NCI-H1694 treated with DMSO at 0.1 percent for 48 hours (cell line): Measurements from ENCODE around the gene ATP6V1F.

ENCODE experiments used
- DNase-seq: peaks from one replicate; lab custom pipeline; 2025; lab: John Stamatoyannopoulos, UW

Gene ATP6V1F, protein sequence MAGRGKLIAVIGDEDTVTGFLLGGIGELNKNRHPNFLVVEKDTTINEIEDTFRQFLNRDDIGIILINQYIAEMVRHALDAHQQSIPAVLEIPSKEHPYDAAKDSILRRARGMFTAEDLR

DNA sequence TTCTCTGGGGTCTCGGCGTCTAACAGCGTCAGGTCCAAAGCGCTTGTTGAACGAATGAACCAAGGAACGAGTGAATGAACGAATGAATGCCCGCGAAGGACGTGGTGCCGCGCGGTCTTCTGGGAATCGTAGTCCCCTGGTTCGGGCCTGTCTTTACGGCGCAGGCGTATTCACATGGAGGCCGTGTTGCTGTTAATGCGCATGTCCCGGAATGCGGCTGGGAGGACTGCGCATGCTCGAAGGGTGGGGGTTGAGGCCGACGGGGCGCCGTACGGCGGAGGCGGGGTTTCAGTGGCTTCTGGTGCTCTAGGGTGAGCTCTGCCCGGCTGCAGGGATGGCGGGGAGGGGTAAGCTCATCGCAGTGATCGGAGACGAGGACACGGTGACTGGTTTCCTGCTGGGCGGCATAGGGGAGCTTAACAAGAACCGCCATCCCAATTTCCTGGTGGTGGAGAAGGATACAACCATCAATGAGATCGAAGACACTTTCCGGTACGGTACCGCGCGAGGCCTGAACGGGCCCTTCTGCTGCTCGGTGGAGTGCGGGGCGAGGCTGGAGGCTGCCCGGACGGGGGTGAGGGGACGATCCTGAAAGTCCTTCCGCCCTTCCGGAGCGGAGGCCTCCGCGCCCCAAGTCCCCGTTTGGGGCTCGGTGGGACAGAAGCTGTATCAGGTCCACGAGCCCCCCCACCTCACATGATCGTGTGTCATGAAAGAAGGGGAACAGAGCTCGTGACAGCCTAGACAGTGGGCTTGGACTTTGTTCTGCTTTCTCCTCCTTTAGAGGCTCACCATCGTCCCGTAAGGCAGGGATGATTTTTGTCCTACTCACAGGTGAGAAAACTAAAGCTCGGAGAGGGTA lies at the start of gene ATP6V1F:
Gene ATP6V1F (plus strand): TSS at position 286 of the 862 bp plus-strand sequence. CDS start 49 bp downstream, at position 335.
- DNase-seq: peak; percentile 98

DNA sequence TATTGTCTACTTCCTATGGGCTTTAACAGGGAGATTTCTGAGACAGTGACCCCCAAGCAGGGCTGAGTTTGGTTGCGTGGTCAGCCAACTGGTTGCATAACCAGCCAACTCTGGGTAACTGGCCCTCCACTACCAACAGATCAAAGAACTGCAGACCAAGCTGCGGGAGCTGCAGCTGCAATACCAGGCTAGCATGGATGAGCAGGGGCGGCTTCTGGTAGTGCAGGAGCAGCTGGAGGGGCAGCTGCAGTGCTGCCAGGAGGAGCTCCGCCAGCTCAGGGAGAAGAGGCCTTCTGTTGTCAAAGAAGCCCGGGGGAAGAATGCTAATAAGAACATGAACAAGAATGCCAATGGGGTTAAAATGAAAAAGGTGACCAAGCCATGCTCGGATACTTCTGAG lies 48.2 kb upstream of the ATP6V1F start:
- DNase-seq: peak; percentile 34

DNA sequence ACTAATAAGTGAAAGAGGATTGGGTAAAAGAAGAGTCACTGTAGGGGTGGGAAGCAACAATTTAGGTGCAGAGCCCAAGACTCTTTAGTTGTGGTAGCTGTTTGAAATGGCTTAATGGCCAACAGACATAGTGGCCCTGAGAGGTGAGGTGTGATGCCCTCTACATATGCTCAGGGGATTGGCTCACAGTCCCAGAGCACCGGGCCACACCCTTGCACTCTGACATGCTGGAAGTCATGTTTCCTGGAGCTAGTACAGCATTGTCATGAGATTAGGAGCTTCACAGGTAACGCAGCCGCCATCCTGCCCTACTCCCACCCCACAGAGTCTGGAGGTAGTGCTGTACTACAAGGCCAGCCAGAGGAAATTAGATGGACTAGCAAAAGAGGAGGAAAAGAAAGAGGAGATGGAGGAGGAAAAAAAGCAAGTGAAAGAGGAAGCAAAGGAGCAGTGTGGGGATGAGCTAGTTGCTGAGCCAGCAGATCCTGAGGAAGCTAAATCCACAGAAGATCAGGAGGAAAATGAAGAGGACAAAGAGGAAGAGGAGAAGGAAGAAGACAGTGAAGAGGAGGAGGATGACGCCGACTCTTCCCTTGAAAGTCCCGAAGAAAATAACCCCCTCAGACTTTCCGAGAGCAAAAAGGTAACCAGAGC lies 47.2 kb upstream of the ATP6V1F start:
- DNase-seq: no peak

DNA sequence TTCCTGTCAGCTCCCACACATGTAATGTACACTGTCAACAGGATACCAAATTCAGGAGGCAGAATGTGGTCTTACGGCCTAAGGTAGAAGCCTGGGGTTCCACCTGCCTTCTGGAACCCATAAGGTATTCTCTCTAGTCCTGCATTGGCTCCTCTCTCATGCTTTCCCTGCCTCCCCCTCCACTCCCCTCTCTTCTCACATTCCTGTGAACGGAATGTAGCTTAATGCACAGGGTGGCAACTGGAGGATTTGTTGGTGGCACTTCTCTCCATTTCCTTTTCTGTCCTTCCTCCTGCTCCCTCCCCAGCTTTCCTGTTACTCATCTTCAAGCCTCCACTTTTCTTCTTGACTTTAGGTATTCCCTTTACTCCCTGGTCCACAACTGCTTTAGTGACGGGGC lies 44.0 kb upstream of the ATP6V1F start:
- DNase-seq: no peak

DNA sequence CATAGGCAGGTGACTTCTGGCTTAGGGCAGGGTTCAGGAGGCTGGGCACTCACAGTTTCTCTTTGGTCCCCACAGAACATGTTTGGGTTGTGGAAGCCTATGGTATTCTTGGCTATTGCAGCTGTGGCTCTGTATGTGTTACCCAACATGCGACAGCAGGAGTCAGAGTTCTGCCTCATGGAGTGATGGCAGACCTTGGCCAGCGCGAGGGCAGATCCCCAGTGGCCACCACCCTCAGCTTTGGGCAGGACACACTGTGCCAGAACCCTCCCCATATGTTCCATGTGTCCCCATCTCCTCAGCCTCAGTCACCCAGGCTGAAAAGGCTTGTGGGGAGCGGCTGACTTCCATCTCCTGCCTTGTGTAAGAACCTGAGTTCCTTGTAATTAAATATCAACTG lies 40.9 kb upstream of the ATP6V1F start:
- no peak for DNase-seq

DNA sequence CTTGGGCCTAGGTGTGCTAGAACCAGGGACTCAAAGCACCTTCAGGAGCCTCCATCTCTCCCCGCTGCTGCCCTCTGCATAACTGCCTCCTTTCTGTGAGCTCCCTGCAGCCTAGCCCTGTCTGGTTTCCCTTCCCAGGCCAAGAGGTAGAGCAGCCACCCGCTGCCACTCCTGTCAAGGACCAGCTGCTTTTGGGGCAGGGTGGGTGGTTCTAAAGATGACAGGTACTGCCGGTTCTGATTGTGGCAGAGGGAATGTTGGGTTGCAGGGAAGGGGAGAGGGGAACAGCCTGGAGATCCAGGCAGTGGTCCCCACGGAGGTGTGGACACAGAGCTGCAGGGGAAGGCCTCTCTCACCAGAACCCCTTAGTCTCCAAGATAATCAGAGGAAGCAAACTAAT lies 36.1 kb upstream of the ATP6V1F start:
- DNase-seq: no peak

DNA sequence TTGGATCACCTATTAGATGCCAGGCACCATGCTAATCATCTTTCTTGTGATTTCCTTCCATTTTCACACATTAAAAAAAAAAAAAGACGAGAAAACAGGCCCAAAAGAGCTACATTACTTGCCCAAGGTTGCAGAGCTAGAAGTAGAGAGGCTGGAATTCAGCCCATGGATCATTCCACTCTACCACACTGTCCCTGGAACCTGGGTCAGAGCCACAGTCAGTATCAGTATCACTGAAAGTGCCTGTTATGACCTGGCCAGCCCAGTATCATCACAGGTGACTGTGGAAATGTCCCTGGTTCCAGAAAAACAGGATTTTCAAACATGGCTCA lies 35.8 kb upstream of the ATP6V1F start:
- no peak for DNase-seq

DNA sequence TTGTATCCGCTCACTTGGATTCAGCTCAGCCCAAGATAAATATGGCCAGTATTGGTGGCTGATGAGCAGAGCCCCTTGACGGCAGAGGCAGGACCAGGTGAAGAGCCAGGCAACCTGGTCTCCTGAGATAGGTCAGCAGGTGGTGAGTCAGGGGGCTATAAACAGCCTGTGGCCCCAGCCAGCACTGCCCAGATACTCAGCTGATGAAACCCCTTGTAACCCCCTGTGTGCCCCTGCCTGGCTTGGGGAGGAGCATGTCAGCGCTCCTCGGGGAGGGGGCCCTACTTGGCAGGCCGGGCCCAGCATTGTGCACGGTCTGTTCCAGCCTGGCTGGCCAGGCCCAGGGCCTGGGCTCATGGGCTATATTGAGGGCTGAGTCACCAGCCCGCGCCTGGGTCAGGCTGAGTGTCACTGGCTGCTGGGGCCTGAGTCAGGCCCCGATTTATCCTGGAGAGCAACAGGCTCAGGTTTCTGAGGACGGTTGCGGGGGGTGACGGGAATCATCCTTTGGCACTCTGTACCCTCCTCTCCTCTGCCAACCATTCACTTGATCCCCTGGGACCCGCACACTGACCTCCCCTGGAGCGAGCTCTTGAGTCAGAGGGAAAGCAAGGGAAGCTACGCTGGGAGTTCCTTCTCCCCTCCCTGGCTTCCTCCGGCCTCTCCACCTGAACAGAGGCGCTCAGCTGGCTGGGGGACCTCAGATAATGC lies 35.3 kb upstream of the ATP6V1F start:
- DNase-seq: no peak

DNA sequence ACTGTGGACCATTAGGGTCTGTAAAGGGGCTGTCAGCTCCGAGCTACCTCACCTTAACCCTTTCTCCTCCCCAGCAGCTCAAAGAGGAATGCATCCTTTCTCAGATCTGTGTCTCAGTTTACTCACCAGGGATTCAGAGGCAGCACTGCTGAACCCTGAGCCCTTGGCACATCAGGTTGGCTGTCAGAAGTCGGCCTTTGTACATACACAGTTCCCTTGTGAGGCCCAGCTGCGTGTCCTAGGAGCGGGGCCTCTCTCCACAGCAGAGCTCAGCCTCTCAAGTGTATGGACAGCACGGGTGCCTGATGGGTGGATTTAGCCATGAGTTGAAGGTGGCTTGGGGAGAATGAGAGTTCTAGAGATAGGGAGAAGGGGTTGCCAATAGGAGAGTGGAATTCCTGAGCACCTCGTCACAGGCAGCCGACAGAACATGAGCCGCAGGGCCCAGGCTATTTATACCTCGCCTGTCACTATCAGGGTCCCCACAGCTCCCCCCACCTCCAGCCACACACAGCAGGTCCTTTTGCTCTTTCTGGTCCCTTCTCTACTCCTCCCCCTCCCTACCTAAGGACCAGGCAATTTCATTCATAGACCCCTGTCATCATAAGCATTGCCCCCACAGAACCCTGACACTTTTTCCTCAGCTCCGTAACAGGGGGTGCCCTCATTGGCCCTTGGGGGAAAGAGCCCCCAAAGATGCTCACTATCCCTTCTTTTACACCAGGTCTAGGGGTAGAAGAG lies 34.5 kb upstream of the ATP6V1F start:
- DNase-seq: no peak

DNA sequence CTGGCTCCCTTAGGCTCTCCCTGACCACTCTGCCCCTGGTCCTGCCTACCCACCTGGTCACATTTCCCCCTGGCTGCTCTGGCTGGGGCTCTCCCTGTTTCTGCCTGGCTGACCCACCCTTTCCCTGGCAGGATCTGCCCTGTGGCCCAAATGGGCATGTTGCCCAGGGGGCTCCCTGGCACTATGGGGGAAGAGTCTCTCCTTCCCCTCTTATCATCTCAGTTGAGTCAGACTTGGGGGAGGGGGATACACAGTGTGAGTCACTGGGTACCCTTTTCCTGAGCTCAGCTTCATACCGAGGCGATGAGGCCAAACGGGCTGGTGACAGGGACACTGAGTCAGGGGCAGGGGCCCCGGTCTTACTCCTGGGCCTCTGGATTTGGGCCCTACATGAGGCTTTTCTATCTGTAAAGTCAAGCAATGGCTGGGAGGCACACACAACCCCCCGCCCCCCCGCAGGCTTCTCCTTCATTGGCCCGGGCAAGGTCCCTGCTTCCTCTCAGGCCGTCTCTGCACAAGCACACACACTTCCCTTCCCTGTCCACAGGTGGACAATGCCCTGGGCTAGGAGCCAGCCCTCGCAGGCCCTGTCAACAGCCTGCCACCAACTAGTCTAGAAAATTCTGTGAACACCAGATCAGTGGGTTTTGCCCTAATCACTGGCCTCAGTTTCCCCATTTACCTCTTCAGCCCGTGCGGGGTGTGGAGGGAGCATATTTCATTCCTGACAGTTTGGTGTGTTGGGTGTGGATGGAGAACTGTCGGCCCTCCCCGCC lies 33.1 kb upstream of the ATP6V1F start:
- no peak for DNase-seq

DNA sequence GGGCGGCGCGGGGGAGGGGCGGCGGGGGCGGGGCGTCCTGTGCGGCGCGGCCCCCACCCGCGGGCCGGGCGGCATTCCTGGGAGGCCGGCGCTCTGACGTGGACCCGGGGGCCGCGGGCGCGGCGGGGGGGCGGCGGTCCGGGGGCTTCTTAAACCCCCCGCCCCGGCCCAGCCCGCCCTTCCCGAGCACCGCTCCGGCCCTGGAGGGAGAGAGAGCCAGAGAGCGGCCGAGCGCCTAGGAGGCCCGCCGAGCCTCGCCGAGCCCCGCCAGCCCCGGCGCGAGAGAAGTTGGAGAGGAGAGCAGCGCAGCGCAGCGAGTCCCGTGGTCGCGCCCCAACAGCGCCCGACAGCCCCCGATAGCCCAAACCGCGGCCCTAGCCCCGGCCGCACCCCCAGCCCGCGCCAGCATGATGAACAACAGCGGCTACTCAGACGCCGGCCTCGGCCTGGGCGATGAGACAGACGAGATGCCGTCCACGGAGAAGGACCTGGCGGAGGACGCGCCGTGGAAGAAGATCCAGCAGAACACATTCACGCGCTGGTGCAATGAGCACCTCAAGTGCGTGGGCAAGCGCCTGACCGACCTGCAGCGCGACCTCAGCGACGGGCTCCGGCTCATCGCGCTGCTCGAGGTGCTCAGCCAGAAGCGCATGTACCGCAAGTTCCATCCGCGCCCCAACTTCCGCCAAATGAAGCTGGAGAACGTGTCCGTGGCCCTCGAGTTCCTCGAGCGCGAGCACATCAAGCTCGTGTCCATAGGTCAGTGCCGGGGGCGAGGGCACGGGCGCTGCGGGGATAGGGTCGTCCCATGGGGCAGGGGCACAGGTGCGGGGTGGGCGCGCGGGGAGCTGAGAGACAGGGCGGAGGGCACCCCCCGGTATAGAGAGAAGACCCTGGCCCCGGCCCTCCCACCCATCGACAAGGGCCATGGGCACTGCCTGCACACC lies 32.2 kb upstream of the ATP6V1F start, which contains the start of gene FLNC:
Gene FLNC (plus strand): TSS at position 176 of the 947 bp plus-strand sequence. CDS start 232 bp downstream, at position 408.
- no peak for DNase-seq

DNA sequence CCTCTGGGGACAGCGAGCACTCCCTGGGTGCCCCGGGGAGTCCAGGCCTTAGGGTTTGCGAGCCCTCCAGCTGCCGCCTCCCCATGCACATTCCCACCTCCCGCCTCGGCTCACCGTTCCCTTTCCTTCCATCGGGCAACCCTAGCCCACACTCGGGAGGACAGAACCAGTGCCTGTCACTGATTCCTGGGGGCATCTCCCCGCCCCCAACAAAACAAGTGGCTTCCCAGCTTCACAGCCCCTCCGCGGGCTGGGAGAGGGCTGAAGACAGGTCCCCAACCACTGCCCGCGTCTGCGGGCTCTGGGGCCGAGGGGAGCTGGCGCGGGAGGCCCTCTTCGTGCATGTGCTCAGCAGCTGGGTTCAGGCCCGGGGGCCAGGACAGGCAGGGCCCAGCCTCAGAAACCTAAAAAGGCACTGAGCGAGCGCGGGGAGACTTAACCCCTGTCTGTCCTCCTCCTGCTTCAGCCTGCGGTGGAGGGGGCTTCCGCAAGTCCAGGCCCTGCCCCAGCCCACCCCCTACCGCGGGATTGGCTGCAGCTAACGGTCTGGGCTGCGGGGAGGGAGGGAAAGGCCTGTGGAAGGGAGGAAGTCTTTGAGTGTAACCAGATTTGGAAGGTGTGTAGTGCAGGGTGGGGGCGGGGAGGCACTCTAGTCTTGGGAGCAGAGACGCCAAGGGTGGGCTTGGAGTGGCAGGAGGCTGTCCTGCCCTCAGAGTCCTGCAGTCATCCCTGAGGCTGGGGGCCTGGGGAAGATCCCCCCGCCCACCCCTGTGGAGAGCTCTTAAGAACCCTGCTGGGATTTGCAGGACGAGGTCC lies 31.3 kb upstream of the ATP6V1F start:
- DNase-seq: no peak

DNA sequence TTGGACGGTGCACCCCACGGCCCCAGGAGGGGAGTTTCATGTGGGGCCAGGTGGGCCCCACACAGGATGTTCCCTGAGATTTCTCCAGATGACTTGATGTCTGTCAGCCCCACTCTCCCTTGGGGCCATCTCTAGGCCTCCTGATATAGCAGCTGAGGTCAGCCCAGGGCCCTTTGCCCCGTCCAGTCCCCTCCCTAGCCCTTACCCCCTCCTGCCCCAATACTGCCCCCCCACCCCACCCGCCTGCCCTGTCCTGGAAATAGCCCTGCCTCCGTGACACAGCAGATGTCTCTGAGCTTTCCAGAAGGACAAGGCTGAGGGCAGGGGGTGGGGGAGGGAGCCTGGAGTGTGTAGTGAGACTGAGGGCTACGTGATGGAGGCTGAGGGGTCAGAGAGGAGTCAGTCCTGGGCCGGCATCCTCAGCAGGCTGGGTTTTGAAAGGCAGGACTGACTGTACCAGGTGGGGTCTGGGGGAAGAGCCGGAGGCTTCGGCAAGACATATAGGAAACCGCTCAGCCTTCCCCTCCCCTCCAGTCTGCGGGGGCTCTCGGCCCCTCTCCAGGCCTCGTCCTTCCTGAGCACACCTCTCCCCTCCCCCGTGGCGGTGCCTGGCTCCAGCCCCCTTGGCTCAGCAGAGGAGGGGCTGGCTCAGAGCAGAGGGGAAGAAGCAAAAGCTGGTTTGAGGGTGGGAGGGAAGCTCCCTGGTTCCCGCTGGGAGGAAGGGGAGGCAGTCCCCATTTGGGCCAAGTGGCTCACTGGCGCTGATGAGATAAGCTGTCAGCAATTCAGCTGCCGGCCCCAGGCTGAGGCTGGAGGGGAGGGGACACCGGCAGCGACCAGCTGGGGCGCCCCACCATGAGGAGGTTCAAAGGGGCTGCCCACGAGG lies 30.4 kb upstream of the ATP6V1F start:
- DNase-seq: peak; percentile 58

DNA sequence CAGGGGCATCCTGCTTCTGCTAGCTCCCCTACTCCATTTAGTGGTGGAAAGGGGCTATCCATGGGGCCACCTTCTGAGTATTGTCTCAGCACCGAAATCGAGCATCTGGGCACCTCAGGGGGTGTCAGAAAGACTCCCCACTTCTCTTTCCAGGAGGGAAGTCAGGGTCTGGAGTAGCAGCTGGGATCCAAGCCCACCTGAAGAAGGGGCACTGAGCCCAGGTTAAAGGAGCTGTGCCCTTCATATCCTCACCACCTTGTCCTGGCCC lies 29.8 kb upstream of the ATP6V1F start:
- no peak for DNase-seq

DNA sequence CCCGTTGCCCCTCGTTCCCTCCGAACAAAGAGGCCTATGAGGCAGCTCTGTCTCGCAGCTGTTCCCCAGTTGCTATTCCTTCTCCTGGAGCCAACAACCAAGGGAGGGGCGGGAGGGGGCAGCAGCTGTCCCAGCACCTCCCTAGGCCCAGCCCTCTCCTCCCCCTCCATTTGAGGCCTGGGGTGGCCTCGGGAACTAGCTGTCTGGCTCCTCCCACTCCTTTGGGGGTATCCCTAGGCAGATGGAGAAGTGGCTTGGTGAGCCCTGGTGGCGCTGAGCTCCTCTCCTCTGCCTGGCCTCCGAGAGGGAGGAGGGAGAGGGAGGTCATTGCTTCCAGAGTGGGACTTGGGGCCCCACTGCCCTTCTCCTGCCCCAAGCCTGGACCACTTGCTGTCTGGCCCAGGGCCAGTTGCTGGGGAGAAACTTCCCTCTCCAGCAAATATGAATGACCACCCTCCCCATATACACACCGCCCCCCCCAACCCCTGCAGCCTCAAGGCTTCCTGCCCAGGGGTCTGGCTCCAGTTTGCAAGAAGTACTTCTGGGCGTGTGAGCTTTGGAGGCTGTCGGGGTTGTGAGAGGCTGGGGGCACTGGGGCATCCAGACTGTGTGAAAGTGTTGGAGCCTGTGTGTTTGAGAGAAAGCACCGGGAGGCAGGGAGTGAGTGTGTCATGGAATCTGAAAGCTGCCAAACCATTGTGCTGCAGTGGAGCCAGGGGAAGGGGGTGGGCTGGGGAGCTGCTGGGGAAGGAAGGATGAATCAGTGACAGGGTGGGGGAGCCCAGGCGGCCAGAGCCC lies 29.3 kb upstream of the ATP6V1F start:
- peak; percentile 79 for DNase-seq

DNA sequence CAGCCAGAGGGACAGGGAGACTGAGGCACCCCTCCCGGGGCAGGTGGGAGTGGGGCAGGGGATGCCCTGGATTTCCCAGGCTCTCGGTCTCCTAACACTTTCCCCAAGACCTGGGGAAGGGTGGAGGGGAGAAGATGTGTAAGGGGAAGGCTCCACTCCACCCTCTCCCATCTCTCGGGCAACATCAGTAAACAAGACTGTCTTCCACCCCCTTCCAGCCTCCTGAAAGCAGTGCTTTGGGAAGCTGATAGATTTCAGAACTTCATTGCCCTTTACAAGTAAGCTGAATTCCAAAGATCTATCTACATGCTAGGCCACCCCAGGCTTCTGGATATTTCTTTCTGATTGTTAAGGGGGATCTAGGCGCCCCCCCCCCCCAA lies 28.7 kb upstream of the ATP6V1F start:
- DNase-seq: no peak

DNA sequence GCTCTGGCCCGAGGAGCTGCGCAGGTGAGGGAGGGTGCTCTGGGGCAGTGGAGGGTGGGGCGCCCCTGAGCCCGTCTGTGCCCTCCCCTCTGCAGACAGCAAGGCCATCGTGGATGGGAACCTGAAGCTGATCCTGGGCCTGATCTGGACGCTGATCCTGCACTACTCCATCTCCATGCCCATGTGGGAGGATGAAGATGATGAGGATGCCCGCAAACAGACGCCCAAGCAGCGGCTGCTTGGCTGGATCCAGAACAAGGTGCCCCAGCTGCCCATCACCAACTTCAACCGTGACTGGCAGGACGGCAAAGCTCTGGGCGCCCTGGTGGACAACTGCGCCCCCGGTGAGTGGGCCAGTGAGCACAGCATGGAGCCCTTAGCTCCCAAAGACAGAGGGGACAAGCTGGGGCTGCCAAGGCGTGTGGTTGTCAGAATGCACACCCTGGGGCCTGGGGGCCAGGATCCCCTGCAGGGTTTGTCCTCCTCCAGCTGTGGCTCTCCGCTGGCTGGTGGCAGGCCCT lies 27.4 kb upstream of the ATP6V1F start:
- DNase-seq: no peak
